Skeletal muscle satellite cell (primary cell): ENCODE results near the gene SERINC5.
"Not testable (repeated sequence)": the region's sequence is repeated elsewhere in the genome, so short reads cannot be mapped to it uniquely, and the experiment has no call there.

Experiments
- H3K27me3 ChIP-seq: 2 replicates; pipeline ENCODE4 v1.7.0; 2013; ENCODE audit warnings: low read length; ENCODE audit not compliant: control insufficient read depth, insufficient read depth
- H3K36me3 ChIP-seq: 2 replicates; pipeline ENCODE4 v1.7.0; 2013; ENCODE audit warnings: mild to moderate bottlenecking, control low read depth, low read length; ENCODE audit not compliant: insufficient read depth
- H3K4me1 ChIP-seq: 2 replicates; pipeline ENCODE4 v1.7.0; 2013; ENCODE audit warnings: low read length; ENCODE audit not compliant: control insufficient read depth, insufficient read depth
- H3K4me2 ChIP-seq: 2 replicates; pipeline ENCODE4 v1.7.0; 2013; ENCODE audit warnings: mild to moderate bottlenecking, low read length
- H3K4me3 ChIP-seq: 2 replicates; pipeline ENCODE4 v1.7.0; 2013; ENCODE audit warnings: low read length
- H3K9ac ChIP-seq: 2 replicates; pipeline ENCODE4 v1.7.0; 2013; ENCODE audit warnings: mild to moderate bottlenecking, low read depth, low read length, moderate library complexity
- H3K9me3 ChIP-seq: replicated peaks from 2 replicates; pipeline ENCODE4 v1.7.0; 2013; ENCODE audit warnings: mild to moderate bottlenecking, control low read depth, low read length

The SERINC5 gene

GRCh38 chr5:80210014-80210413 is 45.8 kb downstream of the SERINC5 start:
- no peaks in the 10 kb centered on the region for H3K27me3 ChIP-seq
- H3K4me3 ChIP-seq = no peak overlapping the region
- H3K9me3 ChIP-seq = no peaks in the 10 kb centered on the region
- no peaks in the 10 kb centered on the region for H3K36me3 ChIP-seq
- H3K9ac ChIP-seq = no peak overlapping the region
- no peak overlapping the region for H3K4me2 ChIP-seq
- H3K4me1 ChIP-seq = no peaks in the 10 kb centered on the region

- Histone ChIP-seq H3K4me3 (no peak overlapping the region), H3K36me3 (no peaks in the 10 kb centered on the region), H3K4me1 (no peaks in the 10 kb centered on the region), H3K9me3 (no peaks in the 10 kb centered on the region), H3K4me2 (no peak overlapping the region), H3K9ac (no peak overlapping the region), H3K27me3 (no peaks in the 10 kb centered on the region)
These were observed 47.5 kb downstream of the SERINC5 start for GRCh38 chr5:80208381-80208780.

- Histone ChIP-seq H3K4me2 (no peak overlapping the region), H3K9me3 (no peaks in the 10 kb centered on the region), H3K9ac (no peak overlapping the region), H3K4me1 (no peaks in the 10 kb centered on the region), H3K36me3 (no peaks in the 10 kb centered on the region), H3K27me3 (no peaks in the 10 kb centered on the region), H3K4me3 (no peak overlapping the region)
These were observed 48.0 kb downstream of the SERINC5 start for GRCh38 chr5:80207832-80208231.

GRCh38 chr5:80206282-80206681 is 49.6 kb downstream of the SERINC5 start:
- Histone ChIP-seq H3K4me3 (no peak overlapping the region), H3K9ac (no peak overlapping the region), H3K36me3 (no peaks in the 10 kb centered on the region), H3K4me2 (no peak overlapping the region), H3K27me3 (no peaks in the 10 kb centered on the region), H3K9me3 (no peaks in the 10 kb centered on the region), H3K4me1 (no peaks in the 10 kb centered on the region)

- Histone ChIP-seq H3K4me2 (no peak overlapping the region), H3K36me3 (no peaks in the 10 kb centered on the region), H3K4me3 (no peak overlapping the region), H3K9me3 (no peaks in the 10 kb centered on the region), H3K9ac (no peak overlapping the region), H3K27me3 (no peaks in the 10 kb centered on the region), H3K4me1 (no peaks in the 10 kb centered on the region)
These were observed 50.0 kb downstream of the SERINC5 start for GRCh38 chr5:80205846-80206245.

- Histone ChIP-seq H3K9me3 (no peaks in the 10 kb centered on the region), H3K36me3 (no peaks in the 10 kb centered on the region), H3K4me2 (no peak overlapping the region), H3K27me3 (no peaks in the 10 kb centered on the region), H3K4me1 (no peaks in the 10 kb centered on the region), H3K4me3 (no peak overlapping the region), H3K9ac (no peak overlapping the region)
These were observed 50.8 kb downstream of the SERINC5 start for GRCh38 chr5:80204808-80205614.

GRCh38 chr5:80201763-80202162 is 54.1 kb downstream of the SERINC5 start:
- not testable (repeated sequence) for H3K9me3 ChIP-seq, H3K4me3 ChIP-seq, H3K9ac ChIP-seq, H3K4me2 ChIP-seq, H3K36me3 ChIP-seq, H3K27me3 ChIP-seq, H3K4me1 ChIP-seq

GRCh38 chr5:80198920-80199319 is 56.9 kb downstream of the SERINC5 start:
- Histone ChIP-seq H3K9me3 (no peaks in the 10 kb centered on the region), H3K9ac (no peak overlapping the region), H3K4me3 (no peak overlapping the region), H3K36me3 (no peaks in the 10 kb centered on the region), H3K4me1 (no peaks in the 10 kb centered on the region), H3K27me3 (no peaks in the 10 kb centered on the region), H3K4me2 (no peak overlapping the region)

GRCh38 chr5:80198399-80198798 is 57.4 kb downstream of the SERINC5 start:
- H3K9ac ChIP-seq = no peak overlapping the region

GRCh38 chr5:80195837-80196400 is 59.9 kb downstream of the SERINC5 start:
- Histone ChIP-seq H3K4me2 (no peak overlapping the region), H3K36me3 (no peaks in the 10 kb centered on the region), H3K4me3 (no peak overlapping the region), H3K9me3 (no peaks in the 10 kb centered on the region), H3K9ac (no peak overlapping the region), H3K4me1 (peaks cover 13% of the 10 kb centered on the region), H3K27me3 (no peaks in the 10 kb centered on the region)

More at GRCh38 chr5:80198399-80198798, 57.4 kb downstream of the SERINC5 start:
- H3K4me1 ChIP-seq = no peaks in the 10 kb centered on the region
- no peaks in the 10 kb centered on the region for H3K36me3 ChIP-seq
- no peak overlapping the region for H3K4me3 ChIP-seq
- H3K27me3 ChIP-seq = no peaks in the 10 kb centered on the region
- H3K4me2 ChIP-seq = no peak overlapping the region
- no peaks in the 10 kb centered on the region for H3K9me3 ChIP-seq

- H3K4me1 ChIP-seq = peaks cover 13% of the 10 kb centered on the region
- H3K4me3 ChIP-seq = no peak overlapping the region
These were observed 61.4 kb downstream of the SERINC5 start for GRCh38 chr5:80194468-80194867.

GRCh38 chr5:80193401-80193800 is 62.4 kb downstream of the SERINC5 start:
- H3K36me3 ChIP-seq = no peaks in the 10 kb centered on the region
- no peaks in the 10 kb centered on the region for H3K27me3 ChIP-seq
- no peaks in the 10 kb centered on the region for H3K9me3 ChIP-seq
- H3K4me3 ChIP-seq = no peak overlapping the region
- H3K9ac ChIP-seq = no peak overlapping the region
- H3K4me1 ChIP-seq = peaks cover 13% of the 10 kb centered on the region
- H3K4me2 ChIP-seq = no peak overlapping the region

More at GRCh38 chr5:80194468-80194867, 61.4 kb downstream of the SERINC5 start:
- Histone ChIP-seq H3K9me3 (no peaks in the 10 kb centered on the region), H3K36me3 (no peaks in the 10 kb centered on the region), H3K9ac (no peak overlapping the region), H3K4me2 (no peak overlapping the region), H3K27me3 (no peaks in the 10 kb centered on the region)
